Cardiac fibroblast (primary cell): ENCODE results near the gene TSHR.

Source experiments
- DNase-seq, 2 donors: peaks; one replicate each; pipeline versions ENCODE4 v3.0.0 to v3.0.0-alpha.2; 2010; ENCODE audit warnings: low read depth in 2 of 2
- H3K4me3 ChIP-seq, 2 donors: replicated peaks in 1 of 2; 1 replicate in 1 of 2; 2 replicates in 1 of 2; pipeline ENCODE4 v1.5.1; 2011; ENCODE audit warnings: low read depth in 2 of 2, low read length in 2 of 2, mild to moderate bottlenecking in 2 of 2, moderate library complexity in 1 of 2
- TF ChIP-seq, protein P1 (sequence below): IDR thresholded peaks from one replicate; pipeline ENCODE4 v1.5.1; 2011; ENCODE audit warnings: low read depth, mild to moderate bottlenecking, low read length, inconsistent platforms

The TSHR gene

DNA sequence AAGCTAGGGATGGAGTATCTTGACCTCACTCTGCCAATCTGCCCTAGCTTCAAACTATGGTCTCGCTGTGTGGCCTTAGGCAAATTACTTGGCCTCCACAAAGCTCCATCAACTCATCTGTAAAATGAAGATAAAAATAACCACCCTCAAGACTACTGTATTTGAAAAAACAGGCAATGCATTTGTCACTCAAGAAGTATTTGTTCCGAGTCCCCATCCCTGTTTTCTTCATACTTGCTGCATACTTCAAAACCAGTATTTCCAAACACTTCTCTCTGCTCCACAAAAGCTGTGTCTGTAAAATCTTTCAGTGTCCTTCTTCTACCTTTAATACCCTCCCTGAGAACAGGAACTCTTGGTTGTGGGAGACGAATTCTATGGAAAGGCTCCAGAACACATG is 217.5 kb downstream of the TSHR start:
- TF ChIP-seq, protein P1, sequence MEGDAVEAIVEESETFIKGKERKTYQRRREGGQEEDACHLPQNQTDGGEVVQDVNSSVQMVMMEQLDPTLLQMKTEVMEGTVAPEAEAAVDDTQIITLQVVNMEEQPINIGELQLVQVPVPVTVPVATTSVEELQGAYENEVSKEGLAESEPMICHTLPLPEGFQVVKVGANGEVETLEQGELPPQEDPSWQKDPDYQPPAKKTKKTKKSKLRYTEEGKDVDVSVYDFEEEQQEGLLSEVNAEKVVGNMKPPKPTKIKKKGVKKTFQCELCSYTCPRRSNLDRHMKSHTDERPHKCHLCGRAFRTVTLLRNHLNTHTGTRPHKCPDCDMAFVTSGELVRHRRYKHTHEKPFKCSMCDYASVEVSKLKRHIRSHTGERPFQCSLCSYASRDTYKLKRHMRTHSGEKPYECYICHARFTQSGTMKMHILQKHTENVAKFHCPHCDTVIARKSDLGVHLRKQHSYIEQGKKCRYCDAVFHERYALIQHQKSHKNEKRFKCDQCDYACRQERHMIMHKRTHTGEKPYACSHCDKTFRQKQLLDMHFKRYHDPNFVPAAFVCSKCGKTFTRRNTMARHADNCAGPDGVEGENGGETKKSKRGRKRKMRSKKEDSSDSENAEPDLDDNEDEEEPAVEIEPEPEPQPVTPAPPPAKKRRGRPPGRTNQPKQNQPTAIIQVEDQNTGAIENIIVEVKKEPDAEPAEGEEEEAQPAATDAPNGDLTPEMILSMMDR: no peak
- DNase-seq: no peak
- no peak overlapping the region for H3K4me3 ChIP-seq

DNA sequence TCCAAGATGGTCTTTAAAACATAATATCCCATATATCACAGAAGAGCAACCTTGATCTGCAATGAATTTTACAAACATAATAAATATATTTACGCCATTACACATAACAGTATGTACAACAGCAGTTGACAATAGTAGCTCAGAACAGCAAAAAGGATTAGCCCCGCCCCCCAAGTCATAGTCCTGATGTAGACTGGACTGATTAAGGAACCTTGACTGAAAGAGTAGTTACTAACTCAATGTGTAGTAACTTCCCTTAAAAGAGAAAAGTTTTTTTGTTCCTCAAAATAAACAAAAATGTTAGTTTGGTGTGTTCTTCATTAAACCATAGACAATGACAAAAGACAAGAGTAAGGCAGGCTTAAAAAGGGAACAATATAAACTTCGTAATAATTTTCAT is 220.8 kb downstream of the TSHR start:
- TF ChIP-seq, protein P1: no peak
- DNase-seq: no peak
- no peak overlapping the region for H3K4me3 ChIP-seq

DNA sequence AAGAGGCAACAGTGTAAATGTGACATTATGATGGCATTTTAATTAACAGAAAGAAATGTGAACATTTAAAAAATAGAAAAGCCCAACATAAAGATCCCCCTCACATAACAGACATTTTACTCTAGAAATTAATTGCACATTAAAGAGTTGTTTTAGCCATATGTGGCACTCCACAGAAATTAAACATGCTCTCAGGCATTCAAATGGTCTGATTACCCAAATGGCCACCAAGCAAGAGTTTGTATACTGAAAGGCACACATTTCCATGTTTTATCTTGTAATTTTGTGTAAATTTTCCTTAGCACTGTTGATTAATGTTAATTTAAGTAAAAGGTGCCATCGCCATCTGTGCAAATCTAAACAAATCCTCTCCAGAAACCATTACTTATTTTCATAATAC is 221.8 kb downstream of the TSHR start:
- TF ChIP-seq, protein P1: no peak
- H3K4me3 ChIP-seq: peak overlapping the region in 1 of 2 donors; percentile 18
- DNase-seq: no peak

DNA sequence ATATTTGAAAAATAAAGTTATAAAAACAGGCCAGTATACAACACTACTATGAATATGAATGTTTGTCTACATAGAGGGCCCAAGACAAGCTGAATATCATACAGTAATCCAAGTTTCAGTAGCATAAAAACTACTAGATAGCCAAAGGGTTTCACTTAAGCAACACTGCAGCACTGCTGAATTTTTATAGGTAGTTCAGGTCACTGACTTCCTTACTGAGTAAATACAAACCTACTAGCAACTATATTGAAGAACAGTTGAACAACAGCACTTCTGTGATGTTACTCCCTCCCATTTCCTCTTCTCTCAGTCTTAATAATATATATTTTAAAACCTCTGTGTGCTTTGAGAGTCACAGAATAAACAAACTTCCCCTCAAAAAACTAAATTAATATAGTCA is 222.6 kb downstream of the TSHR start:
- H3K4me3 ChIP-seq: no peak overlapping the region
- DNase-seq: no peak
- TF ChIP-seq, protein P1: no peak

DNA sequence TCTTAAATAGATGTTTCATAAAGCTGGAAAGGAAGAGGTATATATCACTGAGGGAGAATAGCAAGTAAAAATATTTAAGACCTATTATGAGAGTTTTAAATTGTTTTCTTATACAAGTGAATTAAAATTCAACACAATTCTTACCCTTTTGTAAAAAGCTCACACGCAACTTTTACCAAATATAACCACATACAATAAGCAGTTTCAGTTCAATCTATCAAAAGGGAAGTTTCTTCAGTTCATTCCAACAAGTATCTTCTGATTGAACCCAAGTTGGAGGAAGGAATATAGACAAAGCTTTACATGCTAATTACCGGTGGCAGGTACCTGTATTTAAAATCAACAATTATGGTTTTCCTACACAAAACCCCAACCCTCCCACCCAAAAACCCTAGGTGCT is 224.2 kb downstream of the TSHR start:
- TF ChIP-seq, protein P1: no peak
- H3K4me3 ChIP-seq: no peak overlapping the region
- DNase-seq: no peak

DNA sequence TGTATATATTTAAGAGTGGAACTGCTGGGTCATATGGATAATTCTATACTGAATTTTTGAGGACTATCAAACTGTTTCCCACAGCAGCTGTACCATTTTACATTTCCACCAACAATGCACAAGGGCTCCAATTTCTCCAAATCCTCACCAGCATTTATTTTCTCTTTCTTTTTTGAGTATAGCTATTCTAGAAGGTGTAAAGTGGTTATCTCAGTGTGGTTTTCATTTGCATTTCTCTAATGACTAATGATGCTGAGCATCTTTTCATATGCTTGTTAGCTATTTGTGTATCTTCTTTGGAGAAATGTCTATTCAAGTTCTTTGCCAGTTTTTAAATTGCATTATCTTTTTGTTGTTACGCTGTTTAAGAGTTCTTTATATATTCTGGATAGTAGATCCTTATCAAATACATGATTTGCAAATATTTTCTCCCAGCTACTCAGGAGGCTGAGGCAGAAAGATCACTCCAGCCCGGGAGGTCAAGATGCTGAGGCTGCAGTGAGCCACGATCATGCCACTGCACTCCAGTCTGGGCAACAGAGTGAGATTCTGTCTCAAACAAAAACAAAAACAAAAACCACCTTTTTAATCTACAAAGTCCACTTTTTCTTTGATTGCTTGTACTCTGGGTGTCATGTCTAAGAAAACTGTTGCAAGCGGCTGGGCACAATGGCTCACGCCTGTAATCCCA is 232.6 kb downstream of the TSHR start:
- no peak for DNase-seq
- TF ChIP-seq, protein P1: no peak
- no peak overlapping the region for H3K4me3 ChIP-seq

DNA sequence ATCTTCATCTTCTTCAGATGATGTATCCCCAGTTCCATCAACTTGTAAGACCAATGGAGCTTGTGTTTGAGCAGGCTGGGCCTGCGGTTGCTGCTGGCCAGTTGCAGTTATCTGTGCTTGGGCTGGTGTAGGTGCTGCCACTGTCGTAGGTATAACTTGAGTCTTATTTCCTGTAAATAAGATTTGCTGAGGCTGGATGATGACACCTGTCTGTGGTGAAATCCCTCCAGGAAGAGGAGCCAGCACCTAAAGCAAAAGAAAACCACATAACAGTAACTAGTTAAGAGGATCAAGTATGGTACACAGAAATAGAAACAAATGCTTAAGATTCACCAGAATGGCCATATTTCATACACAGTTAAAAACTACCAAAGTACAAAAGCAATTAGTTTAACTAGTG is 237.2 kb downstream of the TSHR start:
- TF ChIP-seq, protein P1: no peak
- DNase-seq: no peak

More for the DNA sequence above, 237.2 kb downstream of the TSHR start:
- no peak overlapping the region for H3K4me3 ChIP-seq
